Measurements from ENCODE around the gene NOVA2. TPM values are rescaled to one million over a fixed set of nuclear protein-coding genes. Genes with fewer than 3 reads are reported as not detected.

Gene NOVA2
- total and polyA plus RNA-seq, 2 of the 8 experiments (the other 6 are each of a cell fraction or from before 2014, with no cell fraction given): 3.2 to 24.6 TPM

GRCh38 chr19:45998834-45999233 lies 25.2 kb upstream of the NOVA2 start:
- H3K27ac ChIP-seq (ENCODE audit: low read depth, low read length): no peak overlapping the region
- H4K8ac ChIP-seq (ENCODE audit: extremely low read depth, insufficient read depth, low read length): no peak overlapping the region
- H3K18ac ChIP-seq (ENCODE audit: extremely low read depth, low read length): no peak overlapping the region
- H3K27me3 ChIP-seq (replicated peaks in 1 of 4; ENCODE audit: control insufficient read depth in 3 of 4, extremely low read depth in 1 of 4, insufficient read depth in 3 of 4, low read length in 3 of 4): no peaks in the 10 kb centered on the region
- no peaks in the 10 kb centered on the region for H3K9me3 ChIP-seq (ENCODE audit: insufficient read depth in 2 of 2, low read depth in 1 of 2, low read length in 1 of 2)
- no peak overlapping the region for H2BK15ac ChIP-seq (ENCODE audit: low read length)
- H2BK12ac ChIP-seq (ENCODE audit: low read depth, low read length): 0 out of 2 replicates have a peak overlapping the region, but pooled peaks have one; percentile 50
- H3K9ac ChIP-seq (replicated peaks in 1 of 4; ENCODE audit: extremely low read depth in 1 of 4, low read depth in 3 of 4, low read length in 3 of 4): no peak overlapping the region
- H3K4ac ChIP-seq (replicated peaks; ENCODE audit: insufficient read length, low read depth, low read length): no peak overlapping the region
- 94% methylated on average over 4 of the region's 4 CpGs; no CpG with 5 or more reads in 1 of the 2 experiments for WGBS, 2 experiments (ENCODE audit: extremely low coverage in 1 of 2, insufficient coverage in 1 of 2, insufficient read length in 1 of 2, insufficient replicate concordance in 2 of 2, low coverage in 1 of 2, low lambda C conversion rate in 2 of 2, missing lambda C conversion rate in 1 of 2)
- no peak overlapping the region for H2AFZ ChIP-seq (ENCODE audit: low read length)
- H2BK5ac ChIP-seq (ENCODE audit: low read depth, low read length): no peak overlapping the region
- no peak overlapping the region for H3K4me3 ChIP-seq (ENCODE audit: extremely low read depth in 1 of 4, insufficient read depth in 2 of 4, low read depth in 3 of 4, low read length in 4 of 4)
- no peak overlapping the region for H4K5ac ChIP-seq (ENCODE audit: insufficient read length, low read depth, low read length)
- H3K4me2 ChIP-seq (ENCODE audit: insufficient read depth in 1 of 2, low read depth in 2 of 2, low read length in 2 of 2): peak overlapping the region in 1 of 2 experiments; percentile 97; a peak in 1 of 4 replicates
- no peak overlapping the region for H3K23ac ChIP-seq (ENCODE audit: insufficient read length)
- peaks cover 0 to 9% of the 10 kb centered on the region in 2 experiments; a peak in 2 of 4 replicates for H3K79me2 ChIP-seq (ENCODE audit: control insufficient read depth in 1 of 2, insufficient read depth in 2 of 2, low read length in 2 of 2)
- H3K23me2 ChIP-seq (ENCODE audit: low read depth, low read length): peaks cover 14% of the 10 kb centered on the region
- peaks cover 7% of the 10 kb centered on the region; the same call in 1 of the 2 replicates for H3K79me1 ChIP-seq (ENCODE audit: low read depth, low read length)
- no peak overlapping the region for H3K14ac ChIP-seq (ENCODE audit: insufficient read length)
- no peak overlapping the region for H4K91ac ChIP-seq (replicated peaks; ENCODE audit: insufficient read length, low read length)
- DNase-seq (ENCODE audit: low read depth in 1 of 2, low spot score in 2 of 2) (no peak), FAIRE-seq (no peak)
- ChIA-PET CTCF (ENCODE audit: partially characterized antibody) (interaction anchor here (0.6 to 2.0 kb wide), 4 partner anchors 10 to 85 kb away, joined by 3 to 9 read pairs (median 3); no protein-coding TSS in a partner anchor), POLR2A (ENCODE audit: partially characterized antibody) (interaction anchor here (1.2 to 1.5 kb wide), 4 partner anchors 12 to 228 kb away, joined by 3 to 5 read pairs (median 3); partner anchors contain the start of gene IRF2BP1)
- 0 out of 8 replicates have a peak, but pooled peaks cover 0 to 6% (median 0%) of the 10 kb centered on the region in 4 experiments for H3K36me3 ChIP-seq (ENCODE audit: control insufficient read depth in 2 of 4, insufficient read depth in 4 of 4, low read length in 3 of 4)
- peaks cover 2 to 3% of the 10 kb centered on the region in 2 experiments for H4K20me1 ChIP-seq (replicated peaks in 1 of 2; ENCODE audit: control insufficient read depth in 1 of 2, insufficient read depth in 2 of 2, low read length in 2 of 2)
- H3K56ac ChIP-seq (replicated peaks; ENCODE audit: insufficient read length, low read depth, low read length): no peak overlapping the region
- H3K4me1 ChIP-seq (replicated peaks in 1 of 4; ENCODE audit: control insufficient read depth in 3 of 4, insufficient read depth in 4 of 4, low read length in 3 of 4): peaks cover 3 to 10% (median 4%) of the 10 kb centered on the region in 4 experiments; a peak in 6 of 7 replicates
- H2AK5ac ChIP-seq (ENCODE audit: low read depth, low read length): no peak overlapping the region
- no peak overlapping the region for H2BK20ac ChIP-seq (ENCODE audit: low read length)
- TF ChIP-seq SP2 (IDR thresholded peaks at IDR 0.05; ENCODE audit: low read length) (no peak), KDM1A (IDR thresholded peaks at IDR 0.05; ENCODE audit: borderline replicate concordance, low read length) (peak; percentile 73; the same call in 1 of the 2 replicates)
- H2BK120ac ChIP-seq (replicated peaks; ENCODE audit: low read depth, low read length): no peak overlapping the region
